ENCODE measurements around the gene C18orf54.

Gene C18orf54

GRCh38 chr18:54387631-54388030, 29.9 kb downstream of the C18orf54 start:
- DNase-seq: no peak

- no peak for DNase-seq
These were observed 30.8 kb downstream of the C18orf54 start for GRCh38 chr18:54388203-54389142.

- DNase-seq: no peak
These were observed 31.4 kb downstream of the C18orf54 start for GRCh38 chr18:54389143-54389505.

- DNase-seq: no peak
These were observed 33.1 kb downstream of the C18orf54 start for GRCh38 chr18:54390838-54391237.

- peak; percentile 64 for DNase-seq
These were observed 34.9 kb downstream of the C18orf54 start for GRCh38 chr18:54392543-54393023.

GRCh38 chr18:54393648-54394294, 36.1 kb downstream of the C18orf54 start:
- no peak for DNase-seq

GRCh38 chr18:54396760-54397159, 39.1 kb downstream of the C18orf54 start:
- DNase-seq: no peak

- DNase-seq: no peak
These were observed 47.6 kb downstream of the C18orf54 start for GRCh38 chr18:54405290-54405689.

GRCh38 chr18:54411781-54412180, 54.1 kb downstream of the C18orf54 start:
- no peak for DNase-seq

- DNase-seq: no peak
These were observed 57.4 kb downstream of the C18orf54 start for GRCh38 chr18:54415086-54415485.

GRCh38 chr18:54416436-54416835, 58.7 kb downstream of the C18orf54 start:
- no peak for DNase-seq

- DNase-seq: no peak
These were observed 66.1 kb downstream of the C18orf54 start for GRCh38 chr18:54423831-54424230.

- no peak for DNase-seq
These were observed 68.5 kb downstream of the C18orf54 start for GRCh38 chr18:54426085-54426665.
